Hematopoietic multipotent progenitor cell treated with erythropoietin and hydrocortisone succinate and interleukin-3 and kit ligand, for 8 days (in vitro differentiated cells): ENCODE results near the gene FXYD3.
A peak's percentile ranks its signal among the peaks of the same experiment; 100 is the strongest.

ENCODE experiments used
- DNase-seq: peaks from one replicate; pipeline ENCODE4 v3.0.0-alpha.2; 2015

The FXYD3 gene

GRCh38 chr19:35165200-35166058 lies 49.8 kb downstream of the FXYD3 start:
- no peak for DNase-seq

- peak; percentile 80 for DNase-seq
Observed at GRCh38 chr19:35166100-35167063, 50.8 kb downstream of the FXYD3 start.

GRCh38 chr19:35167251-35168119 lies 51.9 kb downstream of the FXYD3 start:
- DNase-seq = peak; percentile 14

- peak; percentile 79 for DNase-seq
Observed at GRCh38 chr19:35168196-35168595, 52.6 kb downstream of the FXYD3 start.

GRCh38 chr19:35169221-35169995 lies 53.8 kb downstream of the FXYD3 start:
- no peak for DNase-seq

GRCh38 chr19:35170359-35171061 lies 54.9 kb downstream of the FXYD3 start:
- no peak for DNase-seq

- peak; percentile 67 for DNase-seq
Observed at GRCh38 chr19:35171730-35172129, 56.1 kb downstream of the FXYD3 start.
